Measurements from ENCODE around the gene PTGES3. TPM values are rescaled to one million over a fixed set of nuclear protein-coding genes. Genes with fewer than 3 reads are reported as not detected.

PTGES3 gene
- total and polyA plus RNA-seq, 4 donors, result 65.0 to 94.1 (median 81.3) TPM

Small RNAs within 50 kb of the gene (small RNA-seq; reads per million reads assigned to genes)
- not detected for gene RN7SL809P
- gene SNORD59A, result 1,970 reads per million, percentile 99 among the genes with 10 or more reads in this experiment

Other genes starting within 250 kb of the PTGES3 start
- gene TIMELESS, start 238.9 kb downstream of the PTGES3 start, total RNA-seq, result 10 to 100 TPM; 12.9 to 17.6 TPM
- 1 to 10 TPM; 5.1 to 7.8 TPM for gene TIMELESS, start 238.9 kb downstream of the PTGES3 start, polyA plus RNA-seq
- gene MIP, start 233.6 kb downstream of the PTGES3 start, total RNA-seq, result under 1 TPM; 0.09 to 0.50 TPM
- gene MIP, start 233.6 kb downstream of the PTGES3 start, polyA plus RNA-seq, result under 1 TPM; 0.28 to 0.60 TPM
- gene SPRYD4, start 219.7 kb downstream of the PTGES3 start, total RNA-seq, result 1 to 10 TPM; 3.8 to 7.6 TPM
- gene SPRYD4, start 219.7 kb downstream of the PTGES3 start, polyA plus RNA-seq, result 10 to 100 TPM in 1 of 2 donors, 1 to 10 TPM in 1; 7.7 to 13.0 TPM
- 10 to 100 TPM; 42.2 to 53.8 TPM for gene GLS2, start 200.1 kb downstream of the PTGES3 start, total RNA-seq
- 10 to 100 TPM; 28.0 to 53.7 TPM for gene GLS2, start 200.1 kb downstream of the PTGES3 start, polyA plus RNA-seq
- 1 to 10 TPM; 2.3 to 3.8 TPM for gene RBMS2, start 166.5 kb downstream of the PTGES3 start, total RNA-seq
- 1 to 10 TPM; 1.2 to 1.3 TPM for gene RBMS2, start 166.5 kb downstream of the PTGES3 start, polyA plus RNA-seq
- 10 to 100 TPM; 23.0 to 31.9 TPM for gene BAZ2A, start 58.0 kb downstream of the PTGES3 start, total RNA-seq
- gene BAZ2A, start 58.0 kb downstream of the PTGES3 start, polyA plus RNA-seq, result 10 to 100 TPM; 12.8 to 21.0 TPM
- gene ATP5F1B, start 42.3 kb downstream of the PTGES3 start, total RNA-seq, result 100 to 1,000 TPM; 273 to 347 TPM
- gene ATP5F1B, start 42.3 kb downstream of the PTGES3 start, polyA plus RNA-seq, result 100 to 1,000 TPM; 528 to 569 TPM
- 100 to 1,000 TPM; 365 to 695 TPM for gene NACA, start 37.0 kb upstream of the PTGES3 start, total RNA-seq
- 100 to 1,000 TPM; 370 to 543 TPM for gene NACA, start 37.0 kb upstream of the PTGES3 start, polyA plus RNA-seq
- 10 to 100 TPM in 1 of 2 donors, 1 to 10 TPM in 1; 7.2 to 24.8 TPM for gene PRIM1, start 64.0 kb upstream of the PTGES3 start, total RNA-seq
- gene PRIM1, start 64.0 kb upstream of the PTGES3 start, polyA plus RNA-seq, result 1 to 10 TPM; 2.7 to 3.7 TPM
- gene HSD17B6, start 75.0 kb upstream of the PTGES3 start, total RNA-seq, result 1,000 to 10,000 TPM in 1 of 2 donors, 1 to 10 TPM in 1; 3.0 to 1,013 TPM
- 100 to 1,000 TPM; 662 to 748 TPM for gene HSD17B6, start 75.0 kb upstream of the PTGES3 start, polyA plus RNA-seq
- gene SDR9C7, start 246.1 kb upstream of the PTGES3 start, total RNA-seq, result not detected
- not detected for gene SDR9C7, start 246.1 kb upstream of the PTGES3 start, polyA plus RNA-seq

Measured in liver (tissue), 5 donors.